Measurements from ENCODE around the gene PCCA.

The PCCA gene

GRCh38 chr13:100197116-100197515, 108.2 kb downstream of the PCCA start:
- peaks cover 1% of the 10 kb centered on the region for H3K9me3 ChIP-seq (ENCODE audit: control insufficient read depth, low read length)
- no peak overlapping the region for H3K9ac ChIP-seq (ENCODE audit: low read length)
- no peak overlapping the region for H3K4me3 ChIP-seq (ENCODE audit: low read length)
- no peaks in the 10 kb centered on the region for H3K27me3 ChIP-seq (replicated peaks; ENCODE audit: control insufficient read depth, insufficient read depth, low read length)
- H3K36me3 ChIP-seq (ENCODE audit: control insufficient read depth, insufficient read depth, low read length, severe bottlenecking) = no peaks in the 10 kb centered on the region
- no peaks in the 10 kb centered on the region for H3K4me1 ChIP-seq (ENCODE audit: control insufficient read depth, insufficient read depth, low read length)
- no peak for DNase-seq (ENCODE audit: low read depth)

GRCh38 chr13:100197591-100198365, 108.9 kb downstream of the PCCA start:
- Histone ChIP-seq H3K27me3 (replicated peaks; ENCODE audit: control insufficient read depth, insufficient read depth, low read length) (no peaks in the 10 kb centered on the region), H3K9me3 (ENCODE audit: control insufficient read depth, low read length) (peaks cover 7% of the 10 kb centered on the region), H3K9ac (ENCODE audit: low read length) (no peak overlapping the region), H3K4me1 (ENCODE audit: control insufficient read depth, insufficient read depth, low read length) (no peaks in the 10 kb centered on the region), H3K36me3 (ENCODE audit: control insufficient read depth, insufficient read depth, low read length, severe bottlenecking) (no peaks in the 10 kb centered on the region), H3K4me3 (ENCODE audit: low read length) (no peak overlapping the region)
- no peak for DNase-seq (ENCODE audit: low read depth)

GRCh38 chr13:100203696-100204367, 114.9 kb downstream of the PCCA start:
- no peak for DNase-seq (ENCODE audit: low read depth)
- no peaks in the 10 kb centered on the region for H3K4me1 ChIP-seq (ENCODE audit: control insufficient read depth, insufficient read depth, low read length)
- H3K36me3 ChIP-seq (ENCODE audit: control insufficient read depth, insufficient read depth, low read length, severe bottlenecking) = no peaks in the 10 kb centered on the region
- peaks cover 8% of the 10 kb centered on the region for H3K9me3 ChIP-seq (ENCODE audit: control insufficient read depth, low read length)
- H3K4me3 ChIP-seq (ENCODE audit: low read length) = no peak overlapping the region
- H3K27me3 ChIP-seq (replicated peaks; ENCODE audit: control insufficient read depth, insufficient read depth, low read length) = no peaks in the 10 kb centered on the region
- no peak overlapping the region for H3K9ac ChIP-seq (ENCODE audit: low read length)

GRCh38 chr13:100208002-100208401, 119.1 kb downstream of the PCCA start:
- DNase-seq (ENCODE audit: low read depth) = no peak
- Histone ChIP-seq H3K4me1 (ENCODE audit: control insufficient read depth, insufficient read depth, low read length) (peaks cover 25% of the 10 kb centered on the region), H3K9ac (ENCODE audit: low read length) (no peak overlapping the region), H3K27me3 (replicated peaks; ENCODE audit: control insufficient read depth, insufficient read depth, low read length) (no peaks in the 10 kb centered on the region), H3K9me3 (ENCODE audit: control insufficient read depth, low read length) (no peaks in the 10 kb centered on the region), H3K4me3 (ENCODE audit: low read length) (no peak overlapping the region), H3K36me3 (ENCODE audit: control insufficient read depth, insufficient read depth, low read length, severe bottlenecking) (no peaks in the 10 kb centered on the region)

DNA sequence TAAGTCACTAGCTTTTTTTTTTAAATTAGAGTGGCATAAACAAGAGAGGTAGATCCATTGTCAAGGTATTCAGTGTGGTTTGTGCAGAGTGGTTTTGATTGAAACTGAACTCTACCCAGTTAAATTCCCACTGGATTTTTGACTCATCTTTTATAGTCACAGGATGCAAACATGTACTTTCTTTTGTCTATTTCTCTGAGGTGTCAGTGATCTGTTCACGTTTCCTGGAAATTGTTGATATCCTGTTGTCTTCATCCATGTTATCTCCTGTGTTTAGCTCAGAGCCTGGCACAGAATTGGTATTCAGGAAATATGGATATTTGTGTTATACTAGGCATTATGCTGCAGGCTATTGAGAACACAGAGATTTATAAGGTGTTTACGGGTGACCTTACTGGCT, 119.7 kb downstream of the PCCA start:
- no peaks in the 10 kb centered on the region for H3K36me3 ChIP-seq (ENCODE audit: control insufficient read depth, insufficient read depth, low read length, severe bottlenecking)
- no peak overlapping the region for H3K9ac ChIP-seq (ENCODE audit: low read length)
- H3K4me1 ChIP-seq (ENCODE audit: control insufficient read depth, insufficient read depth, low read length) = peaks cover 30% of the 10 kb centered on the region
- no peak overlapping the region for H3K4me3 ChIP-seq (ENCODE audit: low read length)
- DNase-seq (ENCODE audit: low read depth) = no peak
- no peaks in the 10 kb centered on the region for H3K9me3 ChIP-seq (ENCODE audit: control insufficient read depth, low read length)
- no peaks in the 10 kb centered on the region for H3K27me3 ChIP-seq (replicated peaks; ENCODE audit: control insufficient read depth, insufficient read depth, low read length)

GRCh38 chr13:100209857-100210825, 121.2 kb downstream of the PCCA start:
- H3K27me3 ChIP-seq (replicated peaks; ENCODE audit: control insufficient read depth, insufficient read depth, low read length) = no peaks in the 10 kb centered on the region
- DNase-seq (ENCODE audit: low read depth) = peak; percentile 64
- H3K9me3 ChIP-seq (ENCODE audit: control insufficient read depth, low read length) = no peaks in the 10 kb centered on the region
- peaks cover 3% of the 10 kb centered on the region for H3K36me3 ChIP-seq (ENCODE audit: control insufficient read depth, insufficient read depth, low read length, severe bottlenecking)
- H3K9ac ChIP-seq (ENCODE audit: low read length) = no peak overlapping the region
- peaks cover 32% of the 10 kb centered on the region for H3K4me1 ChIP-seq (ENCODE audit: control insufficient read depth, insufficient read depth, low read length)
- no peak overlapping the region for H3K4me3 ChIP-seq (ENCODE audit: low read length)

DNA sequence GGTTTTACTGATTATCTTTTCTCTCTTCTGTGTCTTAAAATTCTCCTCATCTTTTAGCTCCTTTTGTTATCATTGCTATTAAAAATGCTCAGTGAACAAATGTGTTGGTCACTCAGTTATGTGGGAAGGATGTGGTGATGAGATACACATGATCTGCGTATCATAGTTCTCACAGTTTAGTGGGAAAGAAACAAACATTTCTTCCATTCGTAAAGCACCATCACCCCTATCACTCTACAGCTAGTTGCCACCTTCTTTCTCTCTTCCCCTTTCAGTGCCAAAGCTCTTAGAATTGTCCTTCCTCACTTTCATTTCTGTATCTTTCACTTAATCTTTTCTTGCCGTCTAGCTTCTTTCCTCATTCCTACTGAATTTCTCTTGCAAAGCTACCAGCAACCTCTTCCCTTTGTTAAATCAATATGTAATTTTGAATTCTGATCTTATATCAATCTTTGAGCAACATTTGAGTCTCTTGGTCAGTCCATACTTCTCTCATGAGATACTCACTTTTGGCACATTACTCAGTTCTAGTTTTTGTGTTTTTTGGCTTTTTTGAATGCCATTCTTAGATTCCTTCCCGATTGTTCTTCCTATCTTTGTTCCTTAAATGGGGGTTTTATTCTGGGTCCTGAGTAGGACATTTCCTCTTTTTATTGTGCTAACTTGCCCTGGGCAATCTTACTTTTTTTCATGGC, 122.3 kb downstream of the PCCA start:
- Histone ChIP-seq H3K9me3 (ENCODE audit: control insufficient read depth, low read length) (no peaks in the 10 kb centered on the region), H3K9ac (ENCODE audit: low read length) (no peak overlapping the region), H3K27me3 (replicated peaks; ENCODE audit: control insufficient read depth, insufficient read depth, low read length) (no peaks in the 10 kb centered on the region), H3K4me1 (ENCODE audit: control insufficient read depth, insufficient read depth, low read length) (peaks cover 32% of the 10 kb centered on the region), H3K36me3 (ENCODE audit: control insufficient read depth, insufficient read depth, low read length, severe bottlenecking) (peaks cover 3% of the 10 kb centered on the region), H3K4me3 (ENCODE audit: low read length) (no peak overlapping the region)
- DNase-seq (ENCODE audit: low read depth) = peak; percentile 33

GRCh38 chr13:100212904-100213553, 124.1 kb downstream of the PCCA start:
- peaks cover 32% of the 10 kb centered on the region for H3K4me1 ChIP-seq (ENCODE audit: control insufficient read depth, insufficient read depth, low read length)
- no peak overlapping the region for H3K9ac ChIP-seq (ENCODE audit: low read length)
- no peaks in the 10 kb centered on the region for H3K9me3 ChIP-seq (ENCODE audit: control insufficient read depth, low read length)
- no peak overlapping the region for H3K4me3 ChIP-seq (ENCODE audit: low read length)
- DNase-seq (ENCODE audit: low read depth) = no peak
- H3K36me3 ChIP-seq (ENCODE audit: control insufficient read depth, insufficient read depth, low read length, severe bottlenecking) = peaks cover 7% of the 10 kb centered on the region
- H3K27me3 ChIP-seq (replicated peaks; ENCODE audit: control insufficient read depth, insufficient read depth, low read length) = no peaks in the 10 kb centered on the region

DNA sequence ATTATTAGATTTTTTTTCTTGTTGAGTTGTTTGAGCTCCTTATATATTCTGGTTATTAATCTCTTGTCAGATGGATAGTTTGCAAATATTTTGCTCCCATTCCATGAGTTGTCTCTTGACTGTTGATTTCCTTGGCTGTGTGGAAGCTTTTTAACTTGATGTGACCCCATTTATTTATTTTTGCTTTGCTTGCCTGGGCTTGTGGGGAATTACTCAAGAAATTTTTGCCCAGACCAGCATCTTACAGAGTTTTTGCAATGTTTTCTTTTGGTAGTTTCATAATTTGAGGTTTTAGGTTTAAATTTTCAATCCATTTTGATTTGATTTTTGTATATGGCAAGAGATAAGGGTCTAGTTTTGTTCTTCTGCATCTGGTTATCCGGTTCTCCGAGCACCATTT, 124.7 kb downstream of the PCCA start:
- peak; percentile 51 for DNase-seq (ENCODE audit: low read depth)
- Histone ChIP-seq H3K9ac (ENCODE audit: low read length) (no peak overlapping the region), H3K4me1 (ENCODE audit: control insufficient read depth, insufficient read depth, low read length) (peaks cover 32% of the 10 kb centered on the region), H3K4me3 (ENCODE audit: low read length) (no peak overlapping the region), H3K9me3 (ENCODE audit: control insufficient read depth, low read length) (no peaks in the 10 kb centered on the region), H3K27me3 (replicated peaks; ENCODE audit: control insufficient read depth, insufficient read depth, low read length) (no peaks in the 10 kb centered on the region), H3K36me3 (ENCODE audit: control insufficient read depth, insufficient read depth, low read length, severe bottlenecking) (peaks cover 7% of the 10 kb centered on the region)

GRCh38 chr13:100214886-100215285, 126.0 kb downstream of the PCCA start:
- peaks cover 7% of the 10 kb centered on the region for H3K36me3 ChIP-seq (ENCODE audit: control insufficient read depth, insufficient read depth, low read length, severe bottlenecking)
- DNase-seq (ENCODE audit: low read depth) = peak; percentile 76
- H3K27me3 ChIP-seq (replicated peaks; ENCODE audit: control insufficient read depth, insufficient read depth, low read length) = no peaks in the 10 kb centered on the region
- peaks cover 30% of the 10 kb centered on the region for H3K4me1 ChIP-seq (ENCODE audit: control insufficient read depth, insufficient read depth, low read length)
- H3K9me3 ChIP-seq (ENCODE audit: control insufficient read depth, low read length) = no peaks in the 10 kb centered on the region
- H3K9ac ChIP-seq (ENCODE audit: low read length) = no peak overlapping the region
- no peak overlapping the region for H3K4me3 ChIP-seq (ENCODE audit: low read length)
